Fibroblast of lung (primary cell): ENCODE results near the gene CLIP1. TPM values are rescaled to one million over a fixed set of nuclear protein-coding genes. Genes with fewer than 3 reads are reported as not detected.
"Not testable (repeated sequence)": the region's sequence is repeated elsewhere in the genome, so short reads cannot be mapped to it uniquely, and the experiment has no call there.

Experiments
- DNase-seq, 2 donors: peaks; one replicate each; pipeline versions ENCODE4 v3.0.0 to v3.0.0-alpha.2; 2010; ENCODE audit warnings: low read depth in 2 of 2
- H2AFZ ChIP-seq: 2 replicates; pipeline ENCODE4 v1.5.1; 2012; ENCODE audit warnings: low read length, control low read depth, inconsistent platforms
- H3K27ac ChIP-seq: 2 replicates; pipeline ENCODE4 v1.5.1; 2011; ENCODE audit warnings: low read length, control low read depth; ENCODE audit not compliant: insufficient read depth
- H3K27me3 ChIP-seq: 2 replicates; pipeline ENCODE4 v1.5.1; 2011; ENCODE audit warnings: mild to moderate bottlenecking, low read length; ENCODE audit not compliant: control insufficient read depth, insufficient read depth
- H3K36me3 ChIP-seq: 2 replicates; pipeline ENCODE4 v1.5.1; 2011; ENCODE audit warnings: low read length; ENCODE audit not compliant: control insufficient read depth, insufficient read depth
- H3K4me1 ChIP-seq: 2 replicates; pipeline ENCODE4 v1.5.1; 2011; ENCODE audit warnings: low read length; ENCODE audit not compliant: control insufficient read depth, insufficient read depth; ENCODE audit errors: extremely low read depth
- H3K4me2 ChIP-seq: 2 replicates; pipeline ENCODE4 v1.5.1; 2011; ENCODE audit warnings: low read length, control low read depth; ENCODE audit not compliant: insufficient read depth; ENCODE audit errors: extremely low read depth
- H3K4me3 ChIP-seq, 4 experiments: fragments of 200-600 bp in 1 of 4; sonication (generic) in 1 of 4; replicated peaks in 1 of 4; 2 replicates each; pipeline ENCODE4 v1.5.1; 2011 to 2016; ENCODE audit warnings: low read length in 4 of 4, low read depth in 3 of 4, mild to moderate bottlenecking in 3 of 4, control low read depth in 2 of 4, inconsistent platforms in 1 of 4, mixed read lengths in 1 of 4; ENCODE audit not compliant: insufficient read depth in 1 of 4; ENCODE audit errors: control extremely low read depth in 1 of 4
- H3K79me2 ChIP-seq: 2 replicates; pipeline ENCODE4 v1.5.1; 2012; ENCODE audit warnings: mild to moderate bottlenecking, low read length, inconsistent platforms; ENCODE audit not compliant: control insufficient read depth, insufficient read depth
- H3K9ac ChIP-seq: 2 replicates; pipeline ENCODE4 v1.5.1; 2011; ENCODE audit warnings: mild to moderate bottlenecking, low read length, control low read depth; ENCODE audit not compliant: insufficient read depth
- H3K9me3 ChIP-seq: 2 replicates; pipeline ENCODE4 v1.5.1; 2012; ENCODE audit warnings: low read depth, low read length; ENCODE audit not compliant: control insufficient read depth, insufficient read depth
- H4K20me1 ChIP-seq: 2 replicates; pipeline ENCODE4 v1.5.1; 2011; ENCODE audit warnings: low read length; ENCODE audit not compliant: control insufficient read depth, insufficient read depth; ENCODE audit errors: extremely low read depth
- EZH2 ChIP-seq: IDR thresholded peaks from 2 replicates; pipeline ENCODE4 v1.5.1; 2012; ENCODE audit warnings: low read length, control low read depth, mild to moderate bottlenecking; ENCODE audit errors: missing control alignments
- polyA plus RNA-seq, 2 donors: library from polyadenylated mRNA; depleted of rRNA in 1 of 2; stranded (reverse) in 1 of 2; unstranded in 1 of 2; fragments of >200 nt; gene quantifications; 2 replicates each; pipeline ENCODE4 v1.2.1, GENCODE V29; 2011 to 2012; ENCODE audit warnings: missing spikeins in 1 of 2
- total RNA-seq: library from RNA; depleted of rRNA; stranded (reverse); fragments of >200 nt; gene quantifications from 2 replicates; pipeline ENCODE4 v1.2.1, GENCODE V29; 2014
- TF ChIP-seq, protein P1 (sequence below), 2 donors: IDR thresholded peaks in 1 of 2; conservative IDR thresholded peaks in 1 of 2; 1 replicate in 1 of 2; 2 replicates in 1 of 2; pipeline ENCODE4 v1.5.1; 2011 to 2012; ENCODE audit warnings: low read length in 2 of 2, control low read depth in 1 of 2, inconsistent platforms in 1 of 2, low read depth in 1 of 2, mild to moderate bottlenecking in 1 of 2

Gene CLIP1
- total and polyA plus RNA-seq, 2 donors (not counting 1 experiment from before 2014, with no cell fraction given) = 75.5 to 147 TPM

DNA sequence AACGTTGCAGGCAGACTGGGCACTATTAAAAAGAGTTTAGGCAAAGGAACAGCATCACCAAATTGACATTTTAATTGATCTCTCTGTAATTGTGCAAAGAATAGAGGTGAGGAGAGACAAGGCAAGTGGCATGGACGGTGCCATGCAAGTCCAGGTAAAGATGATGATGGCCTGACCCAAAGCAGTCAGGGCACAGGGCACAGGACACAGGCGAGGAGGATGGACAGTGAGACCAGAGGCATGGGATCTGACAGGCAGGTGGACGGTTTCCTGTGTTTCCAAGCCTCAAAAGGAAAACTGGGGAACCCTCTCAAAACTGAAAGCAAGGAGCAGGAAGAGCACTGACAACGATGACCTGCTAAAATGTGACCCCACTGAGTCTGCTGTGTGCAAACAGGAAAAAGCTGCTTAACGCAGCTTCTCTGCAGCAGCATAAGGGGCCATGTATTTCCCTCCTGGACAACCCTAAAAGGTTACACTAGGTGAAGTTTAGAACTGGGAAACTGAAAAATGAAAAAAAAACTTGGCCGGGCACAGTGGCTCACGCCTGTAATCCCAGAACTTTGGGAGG lies 50.9 kb downstream of the CLIP1 start:
- peaks cover 16% of the 10 kb centered on the region for H3K4me1 ChIP-seq
- peaks cover 26% of the 10 kb centered on the region for H3K79me2 ChIP-seq
- H3K4me2 ChIP-seq = no peak overlapping the region
- no peaks in the 10 kb centered on the region for H4K20me1 ChIP-seq
- no peak for DNase-seq
- TF ChIP-seq, protein P1, sequence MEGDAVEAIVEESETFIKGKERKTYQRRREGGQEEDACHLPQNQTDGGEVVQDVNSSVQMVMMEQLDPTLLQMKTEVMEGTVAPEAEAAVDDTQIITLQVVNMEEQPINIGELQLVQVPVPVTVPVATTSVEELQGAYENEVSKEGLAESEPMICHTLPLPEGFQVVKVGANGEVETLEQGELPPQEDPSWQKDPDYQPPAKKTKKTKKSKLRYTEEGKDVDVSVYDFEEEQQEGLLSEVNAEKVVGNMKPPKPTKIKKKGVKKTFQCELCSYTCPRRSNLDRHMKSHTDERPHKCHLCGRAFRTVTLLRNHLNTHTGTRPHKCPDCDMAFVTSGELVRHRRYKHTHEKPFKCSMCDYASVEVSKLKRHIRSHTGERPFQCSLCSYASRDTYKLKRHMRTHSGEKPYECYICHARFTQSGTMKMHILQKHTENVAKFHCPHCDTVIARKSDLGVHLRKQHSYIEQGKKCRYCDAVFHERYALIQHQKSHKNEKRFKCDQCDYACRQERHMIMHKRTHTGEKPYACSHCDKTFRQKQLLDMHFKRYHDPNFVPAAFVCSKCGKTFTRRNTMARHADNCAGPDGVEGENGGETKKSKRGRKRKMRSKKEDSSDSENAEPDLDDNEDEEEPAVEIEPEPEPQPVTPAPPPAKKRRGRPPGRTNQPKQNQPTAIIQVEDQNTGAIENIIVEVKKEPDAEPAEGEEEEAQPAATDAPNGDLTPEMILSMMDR (conservative IDR thresholded peaks at IDR 0.05 in 1 of 2, IDR thresholded peaks at IDR 0.05 in 1 of 2; ENCODE audit: low read depth in 1 of 2, low read length in 2 of 2) = no peak
- TF ChIP-seq EZH2 = no peak
- no peak overlapping the region for H3K9ac ChIP-seq
- no peak overlapping the region for H3K4me3 ChIP-seq
- no peak overlapping the region for H3K27ac ChIP-seq
- H2AFZ ChIP-seq = no peak overlapping the region
- H3K27me3 ChIP-seq = no peaks in the 10 kb centered on the region
- peaks cover 3% of the 10 kb centered on the region for H3K36me3 ChIP-seq
- H3K9me3 ChIP-seq = no peaks in the 10 kb centered on the region

DNA sequence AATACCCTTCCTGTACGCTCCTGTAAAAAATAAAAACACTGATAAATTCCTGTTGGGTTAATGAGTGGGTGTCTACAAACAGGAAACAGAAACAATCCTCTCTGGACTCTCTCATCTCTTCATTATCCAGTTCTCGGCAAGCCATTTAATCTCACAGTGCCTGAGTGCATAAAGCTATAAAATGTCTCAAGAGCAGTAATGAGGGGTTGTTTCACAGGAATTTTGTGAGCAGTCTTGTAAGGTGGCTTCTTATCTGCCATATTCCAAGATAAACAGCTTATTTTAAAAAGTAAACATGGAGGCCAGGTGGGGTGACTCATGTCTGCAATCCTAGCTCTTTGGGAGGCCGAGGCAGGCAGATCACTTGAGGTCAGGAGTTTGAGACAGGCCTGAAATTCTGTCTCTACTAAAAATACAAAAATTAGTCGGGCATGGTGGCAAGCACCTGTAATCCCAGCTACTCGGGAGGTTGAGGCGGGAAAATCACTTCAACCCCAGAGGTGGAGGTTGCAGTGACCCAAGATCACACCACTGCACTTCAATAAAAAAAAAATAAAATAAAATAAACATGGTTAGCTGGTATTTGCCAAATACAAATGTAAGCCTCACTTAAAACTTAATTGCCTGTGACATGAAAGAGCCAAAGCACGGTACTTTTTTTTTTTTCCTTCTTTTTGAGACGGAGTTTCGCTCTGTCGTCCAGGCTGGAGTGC lies 54.0 kb downstream of the CLIP1 start:
- peaks cover 36% of the 10 kb centered on the region for H3K79me2 ChIP-seq
- no peak overlapping the region for H3K4me3 ChIP-seq
- H3K4me2 ChIP-seq = peak overlapping the region; percentile 38

DNA sequence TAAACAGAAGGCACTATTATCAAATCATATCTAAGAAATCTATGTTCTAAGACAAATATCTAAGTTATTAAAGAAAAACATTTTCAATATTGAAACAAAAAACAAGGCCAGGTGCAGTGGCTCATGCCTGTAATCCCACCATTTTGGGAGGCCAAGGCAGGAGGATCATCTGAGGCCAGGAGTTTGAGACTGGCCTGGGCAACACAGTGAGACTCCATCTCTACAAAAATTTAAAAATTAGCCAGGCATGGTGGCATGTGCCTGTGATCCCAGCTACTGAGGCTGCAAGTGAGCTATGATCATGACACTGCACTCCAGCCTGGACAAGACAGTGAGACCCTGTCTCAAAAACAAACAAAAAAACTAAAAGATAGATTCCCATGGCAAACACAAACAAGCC lies 54.8 kb downstream of the CLIP1 start:
- not testable (repeated sequence) for H4K20me1 ChIP-seq, H3K9me3 ChIP-seq, DNase-seq, H3K4me3 ChIP-seq, H3K27me3 ChIP-seq, H3K9ac ChIP-seq, H2AFZ ChIP-seq, H3K4me2 ChIP-seq, H3K36me3 ChIP-seq
- Histone ChIP-seq H3K4me1 (peaks cover 20% of the 10 kb centered on the region), H3K79me2 (peaks cover 34% of the 10 kb centered on the region), H3K27ac (peak overlapping the region; percentile 83)

More for the DNA sequence above, 54.0 kb downstream of the CLIP1 start:
- peak; percentile 32 to 82 for DNase-seq
- peaks cover 4% of the 10 kb centered on the region for H3K36me3 ChIP-seq
- H3K4me1 ChIP-seq = peaks cover 20% of the 10 kb centered on the region
- no peak for TF ChIP-seq EZH2
- TF ChIP-seq, protein P1 (conservative IDR thresholded peaks at IDR 0.05 in 1 of 2, IDR thresholded peaks at IDR 0.05 in 1 of 2; ENCODE audit: low read depth in 1 of 2, low read length in 2 of 2) = no peak
- no peaks in the 10 kb centered on the region for H3K27me3 ChIP-seq
- H3K27ac ChIP-seq = peak overlapping the region; percentile 83
- no peak overlapping the region for H2AFZ ChIP-seq
- no peak overlapping the region for H3K9ac ChIP-seq
- H3K9me3 ChIP-seq = no peaks in the 10 kb centered on the region
- no peaks in the 10 kb centered on the region for H4K20me1 ChIP-seq
